ENCODE results near the gene NELL2.
"Not testable (repeated sequence)": the region's sequence is repeated elsewhere in the genome, so short reads cannot be mapped to it uniquely, and the experiment has no call there.

The NELL2 gene

DNA sequence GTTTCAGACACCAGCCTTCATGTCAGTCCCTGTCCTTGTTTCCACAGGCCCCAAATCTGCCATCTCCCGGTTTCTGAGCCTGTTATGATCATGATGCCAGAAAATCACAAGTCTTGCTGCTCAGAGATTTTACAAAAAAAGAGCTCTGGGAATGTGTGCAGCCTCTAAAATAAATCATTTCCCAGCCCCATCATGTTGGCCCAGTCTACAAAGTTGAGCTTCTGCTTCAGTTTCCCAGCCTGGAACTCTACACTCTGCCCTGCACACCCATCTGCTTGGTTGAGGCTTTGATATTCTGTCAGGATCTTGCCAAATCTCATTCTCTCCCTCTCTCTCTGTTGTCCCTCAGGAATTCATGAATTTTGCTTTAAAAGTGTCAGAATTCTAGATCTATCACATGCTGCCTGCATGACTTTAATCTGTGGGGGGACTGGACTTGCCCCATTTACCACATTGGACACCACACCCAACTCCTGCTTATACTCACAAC lies 45.5 kb downstream of the NELL2 start:
- WGBS, 2 experiments, result 95 to 97% methylated on average over 1 of the region's 1 CpG

GRCh38 chr12:44829045-44829444 lies 47.1 kb downstream of the NELL2 start:
- WGBS, 2 experiments, result 80 to 100% methylated on average over 1 of the region's 1 CpG
- Histone ChIP-seq H3K4me3 (ENCODE audit: insufficient read depth, low read depth, low read length) (no peak overlapping the region), H3K27ac (ENCODE audit: insufficient read depth, low read depth, low read length, poor library complexity, severe bottlenecking) (no peak overlapping the region), H3K9me3 (ENCODE audit: control insufficient read depth, low read length) (no peaks in the 10 kb centered on the region), H3K36me3 (ENCODE audit: control insufficient read depth, insufficient read depth, low read length) (no peaks in the 10 kb centered on the region), H3K4me1 (ENCODE audit: control insufficient read depth, insufficient read depth, low read length) (no peaks in the 10 kb centered on the region), H3K27me3 (ENCODE audit: control insufficient read depth, insufficient read depth, low read length, poor library complexity, severe bottlenecking) (no peaks in the 10 kb centered on the region)

More for the DNA sequence above, 45.5 kb downstream of the NELL2 start:
- H3K9me3 ChIP-seq (ENCODE audit: control insufficient read depth, low read length), result no peaks in the 10 kb centered on the region
- no peak overlapping the region for H3K4me3 ChIP-seq (ENCODE audit: insufficient read depth, low read depth, low read length)
- H3K4me1 ChIP-seq (ENCODE audit: control insufficient read depth, insufficient read depth, low read length), result no peaks in the 10 kb centered on the region
- H3K27me3 ChIP-seq (ENCODE audit: control insufficient read depth, insufficient read depth, low read length, poor library complexity, severe bottlenecking), result no peaks in the 10 kb centered on the region
- no peak overlapping the region for H3K27ac ChIP-seq (ENCODE audit: insufficient read depth, low read depth, low read length, poor library complexity, severe bottlenecking)
- H3K36me3 ChIP-seq (ENCODE audit: control insufficient read depth, insufficient read depth, low read length), result no peaks in the 10 kb centered on the region

DNA sequence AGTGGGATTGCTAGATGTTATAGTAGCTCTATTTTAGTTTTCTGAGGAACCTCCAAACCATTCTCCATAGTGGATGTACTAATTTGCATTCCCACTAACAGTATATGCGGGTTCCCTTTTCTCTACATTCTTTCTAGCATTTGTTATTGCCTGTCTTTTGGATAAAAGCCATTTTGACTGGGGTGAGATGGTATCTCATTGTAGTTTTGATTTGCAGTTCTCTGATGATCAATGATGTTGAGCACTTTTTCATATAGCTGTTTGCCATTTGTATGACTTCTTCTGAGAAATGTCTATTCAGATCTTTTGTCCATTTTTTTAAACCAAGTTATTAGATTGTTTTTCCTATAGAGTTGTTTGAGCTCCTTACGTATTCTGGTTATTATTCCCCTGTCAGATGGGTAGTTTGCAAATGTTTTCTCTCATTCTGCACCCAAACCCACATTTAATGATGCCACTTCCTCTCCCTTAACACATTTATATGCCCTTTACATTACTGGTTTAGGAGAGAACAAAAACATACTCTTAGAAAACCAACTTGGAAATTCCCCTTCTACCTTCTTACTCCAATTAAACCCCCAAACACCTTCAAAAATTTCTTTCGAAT lies 48.2 kb downstream of the NELL2 start:
- H3K27ac ChIP-seq (ENCODE audit: insufficient read depth, low read depth, low read length, poor library complexity, severe bottlenecking), result no peak overlapping the region
- 83 to 100% methylated on average over 1 to 3 of the region's 3 CpGs for WGBS, 2 experiments

DNA sequence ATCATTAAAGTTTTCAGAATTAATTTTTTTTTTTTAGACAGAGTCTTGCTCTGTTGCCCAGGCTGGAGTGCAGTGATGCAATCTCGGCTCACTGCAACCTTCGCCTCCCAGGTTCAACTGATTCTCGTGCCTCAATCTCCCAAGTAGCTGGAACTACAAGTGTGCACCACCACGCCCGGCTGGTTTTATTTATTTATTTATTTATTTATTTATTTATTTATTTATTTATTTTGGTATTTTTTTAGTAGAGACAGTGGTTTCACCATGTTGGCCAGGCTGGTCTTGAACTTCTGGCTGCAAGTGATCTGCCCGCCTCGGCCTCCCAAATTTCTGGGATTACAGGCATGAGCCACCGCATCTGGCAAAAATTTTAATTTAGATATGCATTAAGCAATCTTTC lies 54.4 kb downstream of the NELL2 start:
- H3K27ac ChIP-seq (ENCODE audit: insufficient read depth, low read depth, low read length, poor library complexity, severe bottlenecking); H3K27me3 ChIP-seq (ENCODE audit: control insufficient read depth, insufficient read depth, low read length, poor library complexity, severe bottlenecking); H3K36me3 ChIP-seq (ENCODE audit: control insufficient read depth, insufficient read depth, low read length); H3K4me3 ChIP-seq (ENCODE audit: insufficient read depth, low read depth, low read length); H3K4me1 ChIP-seq (ENCODE audit: control insufficient read depth, insufficient read depth, low read length); H3K9me3 ChIP-seq (ENCODE audit: control insufficient read depth, low read length): not testable (repeated sequence)
- 89 to 92% methylated on average over 5 to 6 of the region's 8 CpGs for WGBS, 2 experiments

More for the DNA sequence above, 48.2 kb downstream of the NELL2 start:
- H3K36me3 ChIP-seq (ENCODE audit: control insufficient read depth, insufficient read depth, low read length), result no peaks in the 10 kb centered on the region
- H3K4me1 ChIP-seq (ENCODE audit: control insufficient read depth, insufficient read depth, low read length), result no peaks in the 10 kb centered on the region
- no peaks in the 10 kb centered on the region for H3K27me3 ChIP-seq (ENCODE audit: control insufficient read depth, insufficient read depth, low read length, poor library complexity, severe bottlenecking)
- H3K9me3 ChIP-seq (ENCODE audit: control insufficient read depth, low read length), result no peaks in the 10 kb centered on the region
- no peak overlapping the region for H3K4me3 ChIP-seq (ENCODE audit: insufficient read depth, low read depth, low read length)

GRCh38 chr12:44819884-44820283 lies 56.2 kb downstream of the NELL2 start:
- 91 to 97% methylated on average over 3 to 4 of the region's 4 CpGs for WGBS, 2 experiments

DNA sequence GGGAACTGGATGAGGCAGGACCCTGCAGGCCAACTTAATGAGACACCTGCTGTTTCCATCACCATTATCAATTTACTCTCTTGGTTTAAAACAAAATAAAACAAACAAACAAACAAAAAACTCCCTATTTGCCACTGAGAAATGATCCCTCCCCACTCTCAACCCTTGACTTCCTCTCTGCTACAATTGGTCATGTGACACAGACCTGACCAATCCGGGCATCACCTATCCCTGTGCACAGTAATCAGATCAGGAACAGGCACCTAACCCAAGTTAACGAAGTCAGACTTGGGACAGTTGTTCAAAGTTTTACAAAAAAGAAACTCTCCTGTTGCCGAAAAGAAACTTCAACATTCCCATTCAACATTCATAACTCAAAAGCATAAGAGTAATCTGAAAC lies 58.4 kb downstream of the NELL2 start:
- Histone ChIP-seq H3K36me3 (ENCODE audit: control insufficient read depth, insufficient read depth, low read length) (no peaks in the 10 kb centered on the region), H3K27ac (ENCODE audit: insufficient read depth, low read depth, low read length, poor library complexity, severe bottlenecking) (no peak overlapping the region), H3K4me3 (ENCODE audit: insufficient read depth, low read depth, low read length) (no peak overlapping the region), H3K27me3 (ENCODE audit: control insufficient read depth, insufficient read depth, low read length, poor library complexity, severe bottlenecking) (no peaks in the 10 kb centered on the region), H3K9me3 (ENCODE audit: control insufficient read depth, low read length) (no peaks in the 10 kb centered on the region), H3K4me1 (ENCODE audit: control insufficient read depth, insufficient read depth, low read length) (no peaks in the 10 kb centered on the region)
- WGBS, 2 experiments, result 89 to 92% methylated on average over 3 of the region's 3 CpGs

More at GRCh38 chr12:44819884-44820283, 56.2 kb downstream of the NELL2 start:
- H3K27ac ChIP-seq (ENCODE audit: insufficient read depth, low read depth, low read length, poor library complexity, severe bottlenecking), result no peak overlapping the region
- H3K27me3 ChIP-seq (ENCODE audit: control insufficient read depth, insufficient read depth, low read length, poor library complexity, severe bottlenecking), result no peaks in the 10 kb centered on the region
- no peak overlapping the region for H3K4me3 ChIP-seq (ENCODE audit: insufficient read depth, low read depth, low read length)
- no peaks in the 10 kb centered on the region for H3K36me3 ChIP-seq (ENCODE audit: control insufficient read depth, insufficient read depth, low read length)
- no peaks in the 10 kb centered on the region for H3K9me3 ChIP-seq (ENCODE audit: control insufficient read depth, low read length)
- H3K4me1 ChIP-seq (ENCODE audit: control insufficient read depth, insufficient read depth, low read length), result no peaks in the 10 kb centered on the region

DNA sequence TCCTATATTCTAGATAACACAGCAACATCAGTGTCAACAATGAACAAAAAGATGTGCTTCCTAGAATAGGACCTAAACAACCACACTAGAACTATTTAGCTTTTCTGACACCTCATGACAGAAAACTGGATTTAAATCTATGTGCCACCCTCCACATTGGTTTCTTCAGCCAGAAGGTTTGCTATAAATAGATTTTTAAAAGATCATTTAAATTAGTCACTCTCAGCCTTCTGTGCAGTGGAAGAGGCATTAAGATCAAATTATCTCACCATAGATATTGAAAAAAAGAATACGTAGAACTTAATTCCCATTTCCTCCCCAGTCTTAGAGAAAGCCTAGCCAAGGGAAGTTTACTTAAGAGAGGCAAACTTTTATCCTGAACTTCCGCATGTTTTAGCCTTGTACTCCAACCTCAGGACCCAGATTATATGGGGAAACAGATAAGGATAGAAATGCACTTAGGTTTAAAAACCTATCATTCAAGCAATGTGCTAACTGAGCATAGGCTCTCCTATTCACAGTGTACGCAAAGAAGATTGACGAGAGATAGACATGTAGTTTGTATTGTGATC lies 59.6 kb downstream of the NELL2 start:
- Histone ChIP-seq H3K27ac (ENCODE audit: insufficient read depth, low read depth, low read length, poor library complexity, severe bottlenecking) (no peak overlapping the region), H3K4me3 (ENCODE audit: insufficient read depth, low read depth, low read length) (no peak overlapping the region), H3K36me3 (ENCODE audit: control insufficient read depth, insufficient read depth, low read length) (no peaks in the 10 kb centered on the region), H3K27me3 (ENCODE audit: control insufficient read depth, insufficient read depth, low read length, poor library complexity, severe bottlenecking) (no peaks in the 10 kb centered on the region), H3K4me1 (ENCODE audit: control insufficient read depth, insufficient read depth, low read length) (no peaks in the 10 kb centered on the region), H3K9me3 (ENCODE audit: control insufficient read depth, low read length) (no peaks in the 10 kb centered on the region)
- WGBS, 2 experiments, result 90 to 97% methylated on average over 4 of the region's 4 CpGs

- H3K27me3 ChIP-seq (ENCODE audit: control insufficient read depth, insufficient read depth, low read length, poor library complexity, severe bottlenecking), result no peaks in the 10 kb centered on the region
- no peak overlapping the region for H3K4me3 ChIP-seq (ENCODE audit: insufficient read depth, low read depth, low read length)
- WGBS, 2 experiments, result 93 to 100% methylated on average over 1 of the region's 1 CpG
- no peaks in the 10 kb centered on the region for H3K9me3 ChIP-seq (ENCODE audit: control insufficient read depth, low read length)
- no peak overlapping the region for H3K27ac ChIP-seq (ENCODE audit: insufficient read depth, low read depth, low read length, poor library complexity, severe bottlenecking)
- H3K36me3 ChIP-seq (ENCODE audit: control insufficient read depth, insufficient read depth, low read length), result no peaks in the 10 kb centered on the region
- H3K4me1 ChIP-seq (ENCODE audit: control insufficient read depth, insufficient read depth, low read length), result no peaks in the 10 kb centered on the region
Observed at GRCh38 chr12:44812062-44812461, 64.1 kb downstream of the NELL2 start.

GRCh38 chr12:44804068-44804467 lies 72.0 kb downstream of the NELL2 start:
- Histone ChIP-seq H3K27ac (ENCODE audit: insufficient read depth, low read depth, low read length, poor library complexity, severe bottlenecking) (no peak overlapping the region), H3K4me3 (ENCODE audit: insufficient read depth, low read depth, low read length) (no peak overlapping the region), H3K27me3 (ENCODE audit: control insufficient read depth, insufficient read depth, low read length, poor library complexity, severe bottlenecking) (no peaks in the 10 kb centered on the region), H3K9me3 (ENCODE audit: control insufficient read depth, low read length) (no peaks in the 10 kb centered on the region), H3K4me1 (ENCODE audit: control insufficient read depth, insufficient read depth, low read length) (no peaks in the 10 kb centered on the region), H3K36me3 (ENCODE audit: control insufficient read depth, insufficient read depth, low read length) (no peaks in the 10 kb centered on the region)

DNA sequence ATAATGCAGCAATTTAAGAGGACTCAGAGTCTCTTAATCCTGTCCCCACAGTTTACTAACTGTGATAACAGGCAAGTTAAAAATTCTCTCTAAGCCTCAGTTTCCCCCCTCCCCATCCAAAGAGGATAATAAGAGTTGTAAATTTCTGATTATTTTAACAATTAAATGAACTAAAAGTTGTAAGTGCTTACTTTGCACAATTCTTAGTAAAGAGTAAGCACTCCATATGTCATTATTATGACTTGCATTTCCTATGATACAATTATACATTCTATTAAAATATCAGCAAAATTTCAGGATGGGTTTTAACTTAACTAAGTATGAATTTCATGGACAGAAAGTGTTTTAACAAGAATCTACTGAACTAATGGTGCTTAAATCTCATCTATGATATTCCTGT lies 80.1 kb downstream of the NELL2 start:
- no peaks in the 10 kb centered on the region for H3K27me3 ChIP-seq (ENCODE audit: control insufficient read depth, insufficient read depth, low read length, poor library complexity, severe bottlenecking)
- H3K9me3 ChIP-seq (ENCODE audit: control insufficient read depth, low read length), result no peaks in the 10 kb centered on the region
- H3K4me3 ChIP-seq (ENCODE audit: insufficient read depth, low read depth, low read length), result no peak overlapping the region
- H3K27ac ChIP-seq (ENCODE audit: insufficient read depth, low read depth, low read length, poor library complexity, severe bottlenecking), result no peak overlapping the region
- no peaks in the 10 kb centered on the region for H3K4me1 ChIP-seq (ENCODE audit: control insufficient read depth, insufficient read depth, low read length)
- H3K36me3 ChIP-seq (ENCODE audit: control insufficient read depth, insufficient read depth, low read length), result no peaks in the 10 kb centered on the region

Measured in ectodermal cell (in vitro differentiated cells).